Fibroblast of the aortic adventitia (primary cell): ENCODE measurements around the gene OPN1MW. TPM values are rescaled to one million over a fixed set of nuclear protein-coding genes. Genes with fewer than 3 reads are reported as not detected.
"Not testable (repeated sequence)": the region's sequence is repeated elsewhere in the genome, so short reads cannot be mapped to it uniquely, and the experiment has no call there.

Source experiments
- DNase-seq: peaks from one replicate; pipeline ENCODE4 v3.0.0-alpha.2; 2010; ENCODE audit warnings: low read depth
- H3K4me3 ChIP-seq: 2 replicates; pipeline ENCODE4 v1.5.1; 2011; ENCODE audit warnings: low read depth, mild to moderate bottlenecking, control low read depth, low read length, moderate library complexity
- total RNA-seq: library from RNA; depleted of rRNA; stranded (reverse); fragments of >200 nt; gene quantifications from 2 replicates; pipeline ENCODE4 v1.2.3, GENCODE V29; 2012; ENCODE audit warnings: low replicate concordance
- TF ChIP-seq, protein P1 (sequence below): IDR thresholded peaks from 2 replicates; pipeline ENCODE4 v1.5.1; 2011; ENCODE audit warnings: mild to moderate bottlenecking, low read length, control low read depth, inconsistent platforms; ENCODE audit not compliant: insufficient read depth

The OPN1MW gene
- total RNA-seq, 1 donor: not detected

DNA sequence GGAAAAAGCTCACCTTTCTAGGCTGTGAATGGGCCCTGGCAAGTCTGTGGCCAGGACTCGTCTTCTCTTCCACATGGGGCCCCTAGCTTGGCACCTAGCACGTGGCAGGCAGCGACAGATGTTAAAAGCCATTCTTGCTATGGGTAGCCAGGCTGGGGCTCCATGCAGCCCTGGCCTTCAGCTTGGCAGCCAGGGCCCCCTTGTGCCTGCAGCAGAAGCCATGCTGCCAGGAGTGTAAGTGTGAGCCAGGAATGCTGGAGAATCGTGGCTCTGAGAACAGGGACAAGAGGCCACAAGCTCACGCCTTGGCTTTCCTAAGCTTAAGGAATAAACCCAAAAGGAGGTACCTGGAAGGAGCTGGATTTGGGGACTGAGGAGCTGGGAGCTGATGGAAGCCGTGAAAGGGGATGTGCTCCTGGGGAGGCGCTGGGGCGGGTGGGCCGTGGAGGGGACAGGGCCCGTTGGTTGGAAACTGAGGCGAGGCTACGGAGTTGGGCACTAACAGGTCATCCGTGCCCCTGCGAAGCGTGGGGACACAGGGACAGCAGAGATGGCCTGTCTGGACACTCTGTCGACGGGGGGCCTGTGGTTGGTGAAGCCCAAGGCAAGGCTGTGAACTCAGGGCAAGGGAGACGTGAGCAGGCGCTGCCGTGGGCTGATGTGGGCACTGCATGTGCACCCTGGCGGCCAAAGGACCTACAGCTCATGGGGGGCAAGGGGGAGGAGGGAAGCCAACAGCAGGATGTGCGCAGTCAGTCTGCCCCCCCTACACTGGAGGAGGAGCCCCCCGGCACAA, 39.2 kb upstream of the OPN1MW start:
- DNase-seq: no peak
- TF ChIP-seq, protein P1, sequence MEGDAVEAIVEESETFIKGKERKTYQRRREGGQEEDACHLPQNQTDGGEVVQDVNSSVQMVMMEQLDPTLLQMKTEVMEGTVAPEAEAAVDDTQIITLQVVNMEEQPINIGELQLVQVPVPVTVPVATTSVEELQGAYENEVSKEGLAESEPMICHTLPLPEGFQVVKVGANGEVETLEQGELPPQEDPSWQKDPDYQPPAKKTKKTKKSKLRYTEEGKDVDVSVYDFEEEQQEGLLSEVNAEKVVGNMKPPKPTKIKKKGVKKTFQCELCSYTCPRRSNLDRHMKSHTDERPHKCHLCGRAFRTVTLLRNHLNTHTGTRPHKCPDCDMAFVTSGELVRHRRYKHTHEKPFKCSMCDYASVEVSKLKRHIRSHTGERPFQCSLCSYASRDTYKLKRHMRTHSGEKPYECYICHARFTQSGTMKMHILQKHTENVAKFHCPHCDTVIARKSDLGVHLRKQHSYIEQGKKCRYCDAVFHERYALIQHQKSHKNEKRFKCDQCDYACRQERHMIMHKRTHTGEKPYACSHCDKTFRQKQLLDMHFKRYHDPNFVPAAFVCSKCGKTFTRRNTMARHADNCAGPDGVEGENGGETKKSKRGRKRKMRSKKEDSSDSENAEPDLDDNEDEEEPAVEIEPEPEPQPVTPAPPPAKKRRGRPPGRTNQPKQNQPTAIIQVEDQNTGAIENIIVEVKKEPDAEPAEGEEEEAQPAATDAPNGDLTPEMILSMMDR: no peak
- no peak overlapping the region for H3K4me3 ChIP-seq

DNA sequence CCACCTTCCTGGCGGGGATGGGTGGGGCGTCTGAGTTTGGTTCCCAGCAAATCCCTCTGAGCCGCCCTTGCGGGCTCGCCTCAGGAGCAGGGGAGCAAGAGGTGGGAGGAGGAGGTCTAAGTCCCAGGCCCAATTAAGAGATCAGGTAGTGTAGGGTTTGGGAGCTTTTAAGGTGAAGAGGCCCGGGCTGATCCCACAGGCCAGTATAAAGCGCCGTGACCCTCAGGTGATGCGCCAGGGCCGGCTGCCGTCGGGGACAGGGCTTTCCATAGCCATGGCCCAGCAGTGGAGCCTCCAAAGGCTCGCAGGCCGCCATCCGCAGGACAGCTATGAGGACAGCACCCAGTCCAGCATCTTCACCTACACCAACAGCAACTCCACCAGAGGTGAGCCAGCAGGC, 38.4 kb upstream of the OPN1MW start, which contains the start of gene OPN1LW:
Gene OPN1LW, plus strand, starts transcription at position 234 of the 400 bp plus-strand sequence. Its CDS starts 41 bp downstream, at position 275.
- DNase-seq, H3K4me3 ChIP-seq: not testable (repeated sequence)

DNA sequence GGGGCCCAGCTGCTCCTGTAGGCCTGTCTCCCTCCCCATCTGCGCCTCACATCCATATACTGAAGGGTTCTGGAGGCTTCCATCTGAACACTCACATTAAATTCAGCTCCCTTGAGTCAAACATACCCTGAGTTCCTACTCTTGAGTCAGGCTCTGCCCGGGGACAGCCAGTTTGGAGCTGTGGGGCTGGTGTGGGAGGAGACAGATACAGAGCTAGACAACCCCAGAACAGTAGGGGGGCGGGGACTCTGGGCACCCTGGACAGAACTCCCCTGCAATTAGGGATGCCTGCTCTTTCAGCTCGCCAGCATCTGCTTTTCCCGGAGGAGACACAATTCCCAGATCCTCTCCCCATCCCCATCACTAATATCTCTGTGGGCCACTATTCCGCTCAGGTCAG, 31.4 kb upstream of the OPN1MW start:
- not testable (repeated sequence) for H3K4me3 ChIP-seq, DNase-seq

DNA sequence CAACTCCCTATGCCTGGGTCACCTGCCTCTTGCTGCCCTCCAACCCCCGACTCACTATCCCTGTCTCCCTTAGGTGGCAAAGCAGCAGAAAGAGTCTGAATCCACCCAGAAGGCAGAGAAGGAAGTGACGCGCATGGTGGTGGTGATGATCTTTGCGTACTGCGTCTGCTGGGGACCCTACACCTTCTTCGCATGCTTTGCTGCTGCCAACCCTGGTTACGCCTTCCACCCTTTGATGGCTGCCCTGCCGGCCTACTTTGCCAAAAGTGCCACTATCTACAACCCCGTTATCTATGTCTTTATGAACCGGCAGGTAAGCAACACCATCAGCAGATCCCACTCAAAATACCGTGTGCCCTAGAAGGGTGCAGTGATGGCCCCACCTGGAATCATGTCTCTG, 26.2 kb upstream of the OPN1MW start:
- H3K4me3 ChIP-seq, DNase-seq: not testable (repeated sequence)

DNA sequence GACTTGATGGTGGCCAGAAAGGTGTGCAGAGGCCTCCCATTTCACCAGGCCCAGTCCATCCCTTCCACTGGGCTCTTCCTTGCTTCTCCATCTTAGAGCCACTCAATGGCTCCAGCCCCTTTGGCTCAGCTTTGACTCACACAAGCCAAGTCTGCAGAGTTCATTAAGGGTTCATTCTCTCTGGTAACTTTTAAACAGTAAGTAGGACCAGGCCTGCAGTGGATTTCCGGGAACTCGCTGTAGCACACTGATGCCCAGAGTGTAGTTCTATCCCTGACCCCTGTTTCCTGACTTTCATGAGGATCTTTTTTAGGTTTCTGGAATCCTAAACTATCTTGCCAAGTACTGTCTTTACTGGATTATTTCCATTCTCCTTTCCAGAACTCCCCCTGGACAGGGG, 25.2 kb upstream of the OPN1MW start:
- not testable (repeated sequence) for H3K4me3 ChIP-seq, DNase-seq

DNA sequence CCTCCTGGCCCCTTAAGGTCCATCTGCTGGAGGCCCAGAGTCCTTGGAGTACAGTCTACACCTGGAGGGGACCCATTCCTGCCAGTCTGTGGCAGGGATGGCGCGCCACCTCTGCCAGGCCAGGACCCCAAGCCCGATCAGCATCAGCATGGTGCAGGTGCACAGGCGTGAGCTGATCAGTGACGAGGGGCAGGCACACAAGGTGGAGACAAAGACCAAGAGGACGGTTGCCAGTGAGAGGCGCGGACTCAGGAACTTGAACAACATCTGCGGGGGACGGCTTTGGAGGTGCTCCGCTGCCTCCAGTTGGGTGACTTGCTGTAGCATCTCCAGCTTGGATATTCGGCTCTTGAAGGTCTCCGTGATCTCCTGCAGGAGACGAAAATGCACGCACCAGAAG, 23.1 kb upstream of the OPN1MW start:
- H3K4me3 ChIP-seq, DNase-seq: not testable (repeated sequence)

DNA sequence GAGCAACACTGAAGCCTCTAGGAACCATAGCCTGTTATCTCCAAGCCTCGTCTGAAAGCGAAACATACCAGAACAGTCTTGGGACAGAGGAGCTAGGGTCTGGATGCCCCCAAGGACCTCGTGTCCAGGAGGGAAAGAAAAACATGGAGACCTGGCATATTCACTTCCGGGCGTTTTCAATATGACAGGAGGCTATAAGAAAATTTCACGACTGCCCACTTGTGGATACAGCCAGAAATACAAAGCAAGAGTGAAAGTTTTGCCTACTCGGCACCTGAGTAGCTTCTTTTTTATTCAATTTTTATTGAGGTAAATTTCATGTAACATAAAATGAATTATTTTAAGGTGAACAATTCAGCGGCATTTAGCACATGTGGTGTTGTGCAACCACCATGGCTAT, 17.5 kb upstream of the OPN1MW start:
- not testable (repeated sequence) for H3K4me3 ChIP-seq, DNase-seq

DNA sequence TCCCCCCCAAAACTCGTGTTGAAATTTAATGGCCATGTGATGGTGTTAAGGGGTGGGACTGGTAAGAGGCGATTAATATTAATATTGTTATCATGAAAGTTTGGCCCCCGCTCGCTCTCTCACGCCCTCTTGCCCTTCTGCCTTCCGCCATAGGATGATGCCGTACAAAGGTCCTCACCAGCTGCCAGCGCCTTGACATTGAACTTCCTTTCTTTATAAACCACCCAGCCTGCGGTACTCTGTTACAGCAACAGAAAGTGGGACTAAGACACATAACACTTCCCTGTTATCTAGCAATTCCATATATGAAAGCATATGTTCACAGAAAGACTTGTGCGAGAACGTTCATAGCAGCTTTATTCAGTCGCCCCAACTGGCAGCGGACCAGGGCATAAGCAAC, 14.0 kb upstream of the OPN1MW start:
- H3K4me3 ChIP-seq, DNase-seq: not testable (repeated sequence)

DNA sequence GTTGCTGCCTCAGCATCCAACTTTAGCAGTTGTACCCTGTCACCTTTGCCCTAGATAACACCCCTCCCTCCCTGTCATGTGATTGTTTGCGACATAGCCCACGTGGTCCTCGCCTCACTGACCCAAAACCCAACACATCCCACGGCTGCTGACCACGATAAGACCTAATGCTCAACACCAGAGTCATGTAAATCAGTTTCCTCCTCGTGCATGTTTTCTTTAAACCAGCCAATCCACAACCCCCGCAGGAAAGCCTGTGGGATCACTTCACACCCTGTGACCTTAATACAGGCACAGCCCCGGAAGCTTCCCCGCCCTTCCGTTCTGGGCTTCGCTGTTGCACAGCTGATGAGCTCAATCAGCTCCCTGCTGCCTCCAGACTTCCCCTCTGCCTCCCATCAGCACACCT, 9.9 kb upstream of the OPN1MW start:
- not testable (repeated sequence) for H3K4me3 ChIP-seq

DNA sequence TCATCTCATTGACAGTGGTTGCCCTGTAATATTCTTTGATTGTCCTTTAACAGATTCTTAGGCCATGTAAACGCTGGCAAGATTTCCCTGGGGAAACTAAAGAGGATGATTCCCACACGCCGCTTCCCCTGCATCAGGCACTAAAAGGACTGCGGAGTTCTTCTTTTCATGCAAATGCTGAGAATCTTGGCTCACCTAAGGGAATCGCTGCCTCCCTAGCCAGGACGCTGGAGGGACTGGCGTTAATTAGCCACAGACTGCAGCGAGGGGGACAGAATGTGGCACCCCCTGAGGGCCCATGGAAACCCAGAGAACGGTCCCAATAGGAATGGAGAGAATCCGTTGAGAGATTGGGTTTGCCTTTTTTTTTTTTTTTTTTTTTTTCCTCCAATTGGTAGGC, 8.0 kb upstream of the OPN1MW start:
- H3K4me3 ChIP-seq, DNase-seq: not testable (repeated sequence)

More for the DNA sequence above, 9.9 kb upstream of the OPN1MW start:
- DNase-seq: not testable (repeated sequence)

DNA sequence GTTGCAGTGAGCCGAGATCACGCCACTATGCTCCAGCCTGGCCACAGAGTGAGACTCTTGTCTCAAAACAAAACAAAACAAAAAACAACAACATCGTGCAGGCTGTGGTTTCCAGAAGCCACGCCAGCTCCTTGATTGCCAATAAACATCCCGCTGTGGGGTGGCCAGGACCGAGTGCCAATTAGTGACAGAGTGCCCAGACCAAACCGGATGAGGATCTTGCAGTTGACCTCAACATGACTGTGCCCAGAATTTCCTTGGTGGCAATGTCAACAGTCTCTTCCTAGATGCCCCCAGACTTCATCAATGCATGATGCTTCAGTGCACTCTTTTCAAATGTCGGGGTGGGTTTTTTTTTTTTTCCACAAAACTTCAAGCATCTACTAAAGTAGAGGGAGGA, 1.4 kb downstream of the OPN1MW start:
- not testable (repeated sequence) for H3K4me3 ChIP-seq, DNase-seq

DNA sequence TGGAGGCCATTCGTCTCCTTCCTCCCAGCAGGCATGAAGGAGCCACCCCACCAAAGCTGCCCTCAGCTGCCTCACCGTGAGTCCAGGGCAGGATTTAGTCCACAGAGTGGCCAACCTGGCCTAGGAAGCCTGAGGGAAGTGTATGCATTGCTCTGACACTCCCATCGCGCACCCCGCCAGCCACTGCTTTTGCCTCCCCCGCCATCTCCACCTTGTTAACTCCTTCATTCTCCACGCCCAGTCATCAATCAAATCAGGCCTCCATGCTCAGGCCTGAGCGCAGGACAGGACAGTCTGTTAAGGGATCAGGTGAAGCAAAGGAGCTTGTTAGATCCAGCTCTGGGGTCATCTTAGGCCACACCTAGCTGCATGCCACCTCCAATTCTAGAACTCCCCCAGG, 10.4 kb downstream of the OPN1MW start:
- not testable (repeated sequence) for DNase-seq, H3K4me3 ChIP-seq

DNA sequence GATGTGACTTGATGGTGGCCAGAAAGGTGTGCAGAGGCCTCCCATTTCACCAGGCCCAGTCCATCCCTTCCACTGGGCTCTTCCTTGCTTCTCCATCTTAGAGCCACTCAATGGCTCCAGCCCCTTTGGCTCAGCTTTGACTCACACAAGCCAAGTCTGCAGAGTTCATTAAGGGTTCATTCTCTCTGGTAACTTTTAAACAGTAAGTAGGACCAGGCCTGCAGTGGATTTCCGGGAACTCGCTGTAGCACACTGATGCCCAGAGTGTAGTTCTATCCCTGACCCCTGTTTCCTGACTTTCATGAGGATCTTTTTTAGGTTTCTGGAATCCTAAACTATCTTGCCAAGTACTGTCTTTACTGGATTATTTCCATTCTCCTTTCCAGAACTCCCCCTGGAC, 11.9 kb downstream of the OPN1MW start:
- not testable (repeated sequence) for H3K4me3 ChIP-seq, DNase-seq

DNA sequence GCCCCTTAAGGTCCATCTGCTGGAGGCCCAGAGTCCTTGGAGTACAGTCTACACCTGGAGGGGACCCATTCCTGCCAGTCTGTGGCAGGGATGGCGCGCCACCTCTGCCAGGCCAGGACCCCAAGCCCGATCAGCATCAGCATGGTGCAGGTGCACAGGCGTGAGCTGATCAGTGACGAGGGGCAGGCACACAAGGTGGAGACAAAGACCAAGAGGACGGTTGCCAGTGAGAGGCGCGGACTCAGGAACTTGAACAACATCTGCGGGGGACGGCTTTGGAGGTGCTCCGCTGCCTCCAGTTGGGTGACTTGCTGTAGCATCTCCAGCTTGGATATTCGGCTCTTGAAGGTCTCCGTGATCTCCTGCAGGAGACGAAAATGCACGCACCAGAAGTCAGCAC, 14.1 kb downstream of the OPN1MW start:
- DNase-seq, H3K4me3 ChIP-seq: not testable (repeated sequence)

DNA sequence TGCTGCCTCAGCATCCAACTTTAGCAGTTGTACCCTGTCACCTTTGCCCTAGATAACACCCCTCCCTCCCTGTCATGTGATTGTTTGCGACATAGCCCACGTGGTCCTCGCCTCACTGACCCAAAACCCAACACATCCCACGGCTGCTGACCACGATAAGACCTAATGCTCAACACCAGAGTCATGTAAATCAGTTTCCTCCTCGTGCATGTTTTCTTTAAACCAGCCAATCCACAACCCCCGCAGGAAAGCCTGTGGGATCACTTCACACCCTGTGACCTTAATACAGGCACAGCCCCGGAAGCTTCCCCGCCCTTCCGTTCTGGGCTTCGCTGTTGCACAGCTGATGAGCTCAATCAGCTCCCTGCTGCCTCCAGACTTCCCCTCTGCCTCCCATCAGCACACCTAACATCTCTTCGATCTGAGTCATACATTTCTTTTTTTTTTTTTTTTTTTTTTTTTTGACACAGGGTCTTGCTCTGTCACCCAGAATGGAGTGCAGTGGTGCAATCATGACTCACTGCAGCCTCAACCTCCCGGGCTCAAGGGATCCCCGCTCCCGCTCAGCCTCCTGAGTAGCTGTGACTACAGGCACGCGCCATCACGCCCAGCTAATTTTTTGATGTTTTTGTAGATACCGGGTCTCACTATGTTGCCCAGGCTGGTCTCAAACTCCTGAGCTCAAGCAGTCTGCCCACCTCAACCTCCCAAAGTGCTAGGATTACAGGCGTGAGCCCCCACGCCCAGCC, 27.4 kb downstream of the OPN1MW start:
- DNase-seq, H3K4me3 ChIP-seq: not testable (repeated sequence)

DNA sequence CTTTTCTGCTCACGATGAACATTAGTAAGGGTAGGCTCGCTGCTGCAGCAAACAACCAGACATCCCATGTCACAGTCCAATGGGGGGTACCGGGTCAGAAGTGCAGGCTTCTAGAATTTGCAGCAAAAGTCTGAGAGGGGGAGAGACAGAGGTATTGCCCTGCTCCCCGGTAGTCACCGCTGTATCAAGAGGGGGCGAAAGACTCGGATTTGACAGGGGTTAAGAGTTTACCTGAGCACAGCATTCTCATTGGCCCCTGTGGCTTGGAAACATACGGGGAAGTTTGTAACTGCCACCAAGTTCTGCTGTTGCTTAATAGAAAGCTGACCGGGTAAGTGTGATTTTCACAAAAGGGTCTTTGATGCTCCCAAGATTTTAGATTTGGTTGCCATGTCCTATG, 28.7 kb downstream of the OPN1MW start:
- not testable (repeated sequence) for DNase-seq, H3K4me3 ChIP-seq

DNA sequence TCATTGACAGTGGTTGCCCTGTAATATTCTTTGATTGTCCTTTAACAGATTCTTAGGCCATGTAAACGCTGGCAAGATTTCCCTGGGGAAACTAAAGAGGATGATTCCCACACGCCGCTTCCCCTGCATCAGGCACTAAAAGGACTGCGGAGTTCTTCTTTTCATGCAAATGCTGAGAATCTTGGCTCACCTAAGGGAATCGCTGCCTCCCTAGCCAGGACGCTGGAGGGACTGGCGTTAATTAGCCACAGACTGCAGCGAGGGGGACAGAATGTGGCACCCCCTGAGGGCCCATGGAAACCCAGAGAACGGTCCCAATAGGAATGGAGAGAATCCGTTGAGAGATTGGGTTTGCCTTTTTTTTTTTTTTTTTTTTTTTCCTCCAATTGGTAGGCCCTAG, 29.1 kb downstream of the OPN1MW start:
- DNase-seq: not testable (repeated sequence)

DNA sequence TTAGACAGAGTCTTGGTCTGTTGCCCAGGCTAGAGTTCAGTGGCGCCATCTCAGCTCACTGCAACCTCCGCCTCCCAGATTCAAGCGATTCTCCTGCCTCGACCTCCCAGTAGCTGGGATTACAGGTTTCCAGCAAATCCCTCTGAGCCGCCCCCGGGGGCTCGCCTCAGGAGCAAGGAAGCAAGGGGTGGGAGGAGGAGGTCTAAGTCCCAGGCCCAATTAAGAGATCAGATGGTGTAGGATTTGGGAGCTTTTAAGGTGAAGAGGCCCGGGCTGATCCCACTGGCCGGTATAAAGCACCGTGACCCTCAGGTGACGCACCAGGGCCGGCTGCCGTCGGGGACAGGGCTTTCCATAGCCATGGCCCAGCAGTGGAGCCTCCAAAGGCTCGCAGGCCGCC, 37.1 kb downstream of the OPN1MW start, which contains the start of gene OPN1MW2:
Gene OPN1MW2, plus strand, starts transcription at position 301 of the 400 bp plus-strand sequence. Its CDS starts 60 bp downstream, at position 361.
- not testable (repeated sequence) for H3K4me3 ChIP-seq, DNase-seq

More for the DNA sequence above, 29.1 kb downstream of the OPN1MW start:
- H3K4me3 ChIP-seq: not testable (repeated sequence)
